PC-3 (cell line): ENCODE results near the gene ZC2HC1C.

ENCODE experiments used
- EZH2 ChIP-seq: fragments of 300-600 bp; sonication (generic); IDR thresholded peaks from one replicate; pipeline ENCODE4 v1.6.1; 2017; ENCODE audit warnings: antibody characterized with exemption, mild to moderate bottlenecking, low read length; ENCODE audit not compliant: unreplicated experiment
- TF ChIP-seq, protein P1 (sequence below): fragments of 300-600 bp; sonication (generic); conservative IDR thresholded peaks from 2 replicates; pipeline ENCODE4 v1.5.1; 2017; ENCODE audit warnings: antibody characterized with exemption, low read depth, mild to moderate bottlenecking, low read length

DNA sequence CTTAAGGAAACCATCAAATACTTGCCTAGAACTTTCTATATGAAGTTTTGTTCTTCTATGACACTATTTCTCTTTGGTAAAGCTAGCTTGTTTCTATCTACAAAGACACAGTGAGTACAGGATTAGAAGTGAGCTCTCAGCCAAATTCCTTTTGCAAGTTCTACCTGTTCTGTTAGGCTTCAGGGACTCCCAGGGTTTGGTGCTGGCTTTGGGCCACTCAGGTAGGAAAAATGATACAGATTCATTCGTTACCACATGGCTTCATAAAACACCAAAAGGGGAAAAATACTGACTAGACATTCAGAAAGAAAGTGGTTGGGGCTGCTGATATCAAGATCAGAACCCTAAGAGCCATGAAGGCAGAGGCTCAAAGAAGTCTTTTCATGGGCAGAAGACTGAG is 13.8 kb downstream of the ZC2HC1C start:
- no peak for TF ChIP-seq EZH2
- TF ChIP-seq, protein P1, sequence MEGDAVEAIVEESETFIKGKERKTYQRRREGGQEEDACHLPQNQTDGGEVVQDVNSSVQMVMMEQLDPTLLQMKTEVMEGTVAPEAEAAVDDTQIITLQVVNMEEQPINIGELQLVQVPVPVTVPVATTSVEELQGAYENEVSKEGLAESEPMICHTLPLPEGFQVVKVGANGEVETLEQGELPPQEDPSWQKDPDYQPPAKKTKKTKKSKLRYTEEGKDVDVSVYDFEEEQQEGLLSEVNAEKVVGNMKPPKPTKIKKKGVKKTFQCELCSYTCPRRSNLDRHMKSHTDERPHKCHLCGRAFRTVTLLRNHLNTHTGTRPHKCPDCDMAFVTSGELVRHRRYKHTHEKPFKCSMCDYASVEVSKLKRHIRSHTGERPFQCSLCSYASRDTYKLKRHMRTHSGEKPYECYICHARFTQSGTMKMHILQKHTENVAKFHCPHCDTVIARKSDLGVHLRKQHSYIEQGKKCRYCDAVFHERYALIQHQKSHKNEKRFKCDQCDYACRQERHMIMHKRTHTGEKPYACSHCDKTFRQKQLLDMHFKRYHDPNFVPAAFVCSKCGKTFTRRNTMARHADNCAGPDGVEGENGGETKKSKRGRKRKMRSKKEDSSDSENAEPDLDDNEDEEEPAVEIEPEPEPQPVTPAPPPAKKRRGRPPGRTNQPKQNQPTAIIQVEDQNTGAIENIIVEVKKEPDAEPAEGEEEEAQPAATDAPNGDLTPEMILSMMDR = no peak
